ENCODE measurements around the gene MYL9.

- TF ChIP-seq POLR2A (IDR thresholded peaks at IDR 0.05) (no peak), CTCF (IDR thresholded peaks at IDR 0.05) (no peak)
Observed at GRCh38 chr20:36550790-36551299, 9.5 kb downstream of the MYL9 start.

All from body of pancreas (tissue), 4 donors.